ENCODE measurements around the gene PUS1.

The PUS1 gene

DNA sequence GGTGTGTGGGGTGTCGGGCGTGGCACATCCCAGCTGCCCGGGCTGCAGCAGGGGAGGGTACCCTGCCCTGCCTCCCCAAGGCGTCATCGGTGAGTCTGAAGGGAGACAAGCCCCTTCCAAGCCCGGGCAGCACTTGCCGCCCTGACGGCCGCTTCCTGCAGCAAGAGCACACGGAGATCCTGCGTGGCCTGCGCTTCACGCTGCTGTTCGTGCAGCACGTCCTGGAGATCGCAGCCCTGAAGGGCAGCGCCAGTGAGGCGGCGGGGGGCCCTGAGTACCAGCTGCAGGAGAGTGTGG lies 10.1 kb upstream of the PUS1 start:
- H3K36me3 ChIP-seq (ENCODE audit: control insufficient read depth, insufficient read depth, low read length) = no peaks in the 10 kb centered on the region
- TF ChIP-seq, protein P1, sequence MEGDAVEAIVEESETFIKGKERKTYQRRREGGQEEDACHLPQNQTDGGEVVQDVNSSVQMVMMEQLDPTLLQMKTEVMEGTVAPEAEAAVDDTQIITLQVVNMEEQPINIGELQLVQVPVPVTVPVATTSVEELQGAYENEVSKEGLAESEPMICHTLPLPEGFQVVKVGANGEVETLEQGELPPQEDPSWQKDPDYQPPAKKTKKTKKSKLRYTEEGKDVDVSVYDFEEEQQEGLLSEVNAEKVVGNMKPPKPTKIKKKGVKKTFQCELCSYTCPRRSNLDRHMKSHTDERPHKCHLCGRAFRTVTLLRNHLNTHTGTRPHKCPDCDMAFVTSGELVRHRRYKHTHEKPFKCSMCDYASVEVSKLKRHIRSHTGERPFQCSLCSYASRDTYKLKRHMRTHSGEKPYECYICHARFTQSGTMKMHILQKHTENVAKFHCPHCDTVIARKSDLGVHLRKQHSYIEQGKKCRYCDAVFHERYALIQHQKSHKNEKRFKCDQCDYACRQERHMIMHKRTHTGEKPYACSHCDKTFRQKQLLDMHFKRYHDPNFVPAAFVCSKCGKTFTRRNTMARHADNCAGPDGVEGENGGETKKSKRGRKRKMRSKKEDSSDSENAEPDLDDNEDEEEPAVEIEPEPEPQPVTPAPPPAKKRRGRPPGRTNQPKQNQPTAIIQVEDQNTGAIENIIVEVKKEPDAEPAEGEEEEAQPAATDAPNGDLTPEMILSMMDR (IDR thresholded peaks at IDR 0.05) = no peak
- no peaks in the 10 kb centered on the region for H3K9me3 ChIP-seq (ENCODE audit: control insufficient read depth, low read length)
- no peak overlapping the region for H3K27ac ChIP-seq
- no peak overlapping the region for H3K4me2 ChIP-seq (ENCODE audit: low read length)
- no peaks in the 10 kb centered on the region for H3K27me3 ChIP-seq (ENCODE audit: control insufficient read depth, insufficient read depth, low read length)
- H3K79me2 ChIP-seq = no peaks in the 10 kb centered on the region
- no peak overlapping the region for H3K4me3 ChIP-seq (ENCODE audit: low read depth, low read length)
- no peak overlapping the region for H2AFZ ChIP-seq
- H3K9ac ChIP-seq = no peak overlapping the region
- no peaks in the 10 kb centered on the region for H3K4me1 ChIP-seq

DNA sequence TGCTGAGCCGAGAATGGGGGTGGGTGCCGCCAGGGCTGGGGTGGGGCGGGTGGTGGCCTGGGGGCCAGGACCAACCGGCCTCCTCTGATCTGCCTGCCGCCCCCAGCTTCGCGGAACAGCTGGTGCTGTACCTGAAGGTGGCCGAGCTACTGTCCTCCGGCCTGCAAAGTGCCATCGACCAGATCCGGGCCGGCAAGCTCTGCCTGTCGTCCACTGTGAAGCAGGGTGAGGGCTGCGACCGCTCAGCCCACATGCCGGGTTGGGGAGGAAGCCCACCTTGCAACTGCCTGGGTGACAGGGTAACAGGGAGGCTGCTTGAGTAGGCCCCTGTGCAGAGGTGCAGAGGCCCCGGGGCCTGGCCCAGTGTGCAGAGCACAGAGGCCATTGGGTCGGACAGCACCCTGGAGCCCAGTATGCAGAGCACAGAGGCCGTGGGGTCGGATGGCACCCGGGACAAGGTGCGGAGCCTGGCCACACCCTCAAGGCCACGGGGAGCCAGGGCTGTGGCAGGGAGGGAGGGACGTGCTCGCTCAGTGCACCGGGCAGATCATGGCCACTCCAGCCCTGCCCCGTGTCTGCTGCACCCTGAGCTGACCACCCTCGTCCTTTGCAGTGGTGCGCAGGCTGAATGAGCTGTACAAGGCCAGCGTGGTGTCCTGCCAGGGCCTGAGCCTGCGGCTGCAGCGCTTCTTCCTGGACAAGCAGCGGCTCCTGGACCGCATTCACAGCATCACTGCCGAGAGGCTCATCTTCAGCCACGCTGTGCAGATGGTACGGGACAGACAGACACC lies 9.5 kb upstream of the PUS1 start:
- Histone ChIP-seq H3K4me3 (ENCODE audit: low read depth, low read length) (no peak overlapping the region), H3K27ac (no peak overlapping the region), H3K9ac (no peak overlapping the region), H3K9me3 (ENCODE audit: control insufficient read depth, low read length) (no peaks in the 10 kb centered on the region), H3K36me3 (ENCODE audit: control insufficient read depth, insufficient read depth, low read length) (no peaks in the 10 kb centered on the region), H3K79me2 (no peaks in the 10 kb centered on the region), H2AFZ (no peak overlapping the region), H3K27me3 (ENCODE audit: control insufficient read depth, insufficient read depth, low read length) (no peaks in the 10 kb centered on the region), H3K4me2 (ENCODE audit: low read length) (no peak overlapping the region), H3K4me1 (no peaks in the 10 kb centered on the region)
- TF ChIP-seq, protein P1 (IDR thresholded peaks at IDR 0.05) = no peak

DNA sequence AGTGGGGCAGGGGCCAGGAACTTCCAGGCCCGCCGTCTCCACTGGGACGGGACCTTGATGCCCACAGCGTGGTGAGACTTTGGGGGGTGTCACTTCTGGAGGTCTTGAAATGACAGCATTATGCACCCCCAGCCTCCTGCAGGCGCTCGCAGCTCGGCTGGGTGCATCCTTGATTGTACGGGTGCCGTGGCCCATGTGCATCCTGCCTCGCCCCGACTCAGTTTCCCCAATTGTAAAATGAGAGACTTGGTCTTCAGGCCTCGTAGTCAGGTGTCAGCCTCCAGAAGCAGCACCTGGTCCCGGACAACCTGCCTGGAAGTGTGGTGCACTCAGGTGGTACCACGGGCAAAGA lies 8.9 kb upstream of the PUS1 start:
- H3K27me3 ChIP-seq (ENCODE audit: control insufficient read depth, insufficient read depth, low read length) = no peaks in the 10 kb centered on the region
- TF ChIP-seq, protein P1 (IDR thresholded peaks at IDR 0.05) = no peak
- H3K27ac ChIP-seq = no peak overlapping the region
- no peak overlapping the region for H2AFZ ChIP-seq
- H3K9ac ChIP-seq = no peak overlapping the region
- no peak overlapping the region for H3K4me3 ChIP-seq (ENCODE audit: low read depth, low read length)
- H3K79me2 ChIP-seq = no peaks in the 10 kb centered on the region
- H3K36me3 ChIP-seq (ENCODE audit: control insufficient read depth, insufficient read depth, low read length) = no peaks in the 10 kb centered on the region
- H3K4me1 ChIP-seq = no peaks in the 10 kb centered on the region
- H3K9me3 ChIP-seq (ENCODE audit: control insufficient read depth, low read length) = no peaks in the 10 kb centered on the region
- H3K4me2 ChIP-seq (ENCODE audit: low read length) = no peak overlapping the region

DNA sequence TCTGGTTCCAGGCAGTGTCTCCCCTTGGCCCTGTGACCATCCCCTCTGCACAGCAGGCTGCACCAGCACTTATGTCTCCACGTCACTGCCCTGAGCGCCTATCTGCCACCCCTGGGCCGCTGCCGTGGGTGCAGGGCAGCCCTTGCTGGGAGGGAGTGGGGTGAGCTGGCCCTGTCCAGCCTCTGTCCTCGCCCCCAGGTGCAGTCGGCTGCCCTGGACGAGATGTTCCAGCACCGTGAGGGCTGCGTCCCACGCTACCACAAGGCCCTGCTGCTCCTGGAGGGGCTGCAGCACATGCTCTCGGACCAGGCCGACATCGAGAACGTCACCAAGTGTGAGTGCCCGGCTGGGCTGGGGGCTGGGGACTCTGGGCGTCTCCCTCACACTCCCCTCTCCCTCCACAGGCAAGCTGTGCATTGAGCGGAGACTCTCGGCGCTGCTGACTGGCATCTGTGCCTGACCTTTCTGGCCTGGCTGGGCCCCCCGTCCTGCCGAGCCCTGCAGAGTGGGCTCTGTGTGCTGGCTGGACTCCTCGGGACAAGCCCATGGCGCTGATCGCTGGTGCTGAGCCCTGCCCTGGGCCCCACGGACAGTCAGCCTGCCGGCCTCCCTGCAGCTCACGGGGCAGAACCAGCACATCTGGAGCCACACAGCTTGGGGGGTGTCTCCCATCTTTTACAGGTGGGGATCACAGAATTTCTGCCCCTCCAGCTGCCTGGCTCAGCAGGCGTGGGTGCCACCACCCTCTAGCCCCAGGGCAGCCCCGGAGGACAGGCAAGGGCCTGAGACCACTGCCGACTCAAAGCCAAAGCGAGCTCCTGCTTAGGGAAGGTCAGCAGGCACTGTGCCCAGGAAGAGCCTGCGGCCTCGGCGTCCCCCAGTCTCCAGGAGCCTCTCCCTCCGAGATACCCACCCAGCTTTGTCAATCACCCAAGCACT lies 7.9 kb upstream of the PUS1 start:
- H3K27ac ChIP-seq = no peak overlapping the region
- no peak overlapping the region for H3K4me2 ChIP-seq (ENCODE audit: low read length)
- H3K4me1 ChIP-seq = no peaks in the 10 kb centered on the region
- H3K9ac ChIP-seq = no peak overlapping the region
- TF ChIP-seq, protein P1 (IDR thresholded peaks at IDR 0.05) = no peak
- no peaks in the 10 kb centered on the region for H3K27me3 ChIP-seq (ENCODE audit: control insufficient read depth, insufficient read depth, low read length)
- H3K36me3 ChIP-seq (ENCODE audit: control insufficient read depth, insufficient read depth, low read length) = no peaks in the 10 kb centered on the region
- no peaks in the 10 kb centered on the region for H3K79me2 ChIP-seq
- H2AFZ ChIP-seq = no peak overlapping the region
- no peaks in the 10 kb centered on the region for H3K9me3 ChIP-seq (ENCODE audit: control insufficient read depth, low read length)
- no peak overlapping the region for H3K4me3 ChIP-seq (ENCODE audit: low read depth, low read length)
